Mesenteric fat pad (tissue), 1 donor: Measurements from ENCODE around the gene PAFAH1B2. TPM values are rescaled to one million over a fixed set of nuclear protein-coding genes. Genes with fewer than 3 reads are reported as not detected.
"Not testable (repeated sequence)": the region's sequence is repeated elsewhere in the genome, so short reads cannot be mapped to it uniquely, and the experiment has no call there.

Source experiments
- DNase-seq: peaks from one replicate; pipeline ENCODE4 v3.0.0-alpha.2; 2020; ENCODE audit warnings: low spot score
- total RNA-seq: library from RNA; stranded (reverse); fragmentation: NEBNext Ultra II Directional; extraction: Animal tissue kit (Norgen Biotek cat#: 25700); gene quantifications from one replicate; pipeline ENCODE4 v1.2.1, GENCODE V29; 2021
- donor health status: DM: yes; HTN: yes; CAD: no.

PAFAH1B2 gene
- total RNA-seq, 1 donor from 2014 or later = 110 TPM

DNA sequence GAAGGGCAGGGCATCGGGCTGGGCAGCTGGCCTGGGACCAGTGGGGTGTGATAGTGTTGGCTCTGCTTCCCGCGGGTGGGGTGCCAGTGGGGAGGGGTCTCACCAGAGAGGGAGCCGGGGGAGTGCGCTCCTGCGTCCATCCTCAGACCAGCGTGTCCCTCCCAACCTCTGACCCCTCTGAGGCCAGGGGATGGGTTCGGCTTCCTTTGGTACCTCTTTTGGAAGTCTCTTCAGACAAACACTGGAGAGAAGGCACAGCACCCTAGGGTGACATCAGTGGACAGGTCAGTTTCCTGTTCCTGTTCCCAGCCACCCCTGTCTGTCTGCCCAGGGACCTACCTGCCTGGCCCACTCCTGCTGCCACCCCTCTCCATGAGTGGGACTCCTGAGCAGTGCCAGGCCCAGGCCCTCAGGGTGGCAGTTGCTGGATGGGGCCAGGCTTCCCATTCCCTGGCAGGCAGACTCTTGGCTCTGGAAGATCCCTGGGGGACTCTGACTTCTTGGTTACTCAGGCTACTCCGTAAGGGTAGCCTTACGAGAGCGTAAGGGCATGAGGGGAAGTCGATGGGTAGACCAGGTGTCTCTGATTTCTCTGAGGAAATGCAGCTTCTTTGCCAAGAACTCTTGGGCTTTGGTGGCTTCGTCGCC is 57.7 kb downstream of the PAFAH1B2 start:
- DNase-seq = no peak

- no peak for DNase-seq
Observed at GRCh38 chr11:117202386-117203068, 58.4 kb downstream of the PAFAH1B2 start.

DNA sequence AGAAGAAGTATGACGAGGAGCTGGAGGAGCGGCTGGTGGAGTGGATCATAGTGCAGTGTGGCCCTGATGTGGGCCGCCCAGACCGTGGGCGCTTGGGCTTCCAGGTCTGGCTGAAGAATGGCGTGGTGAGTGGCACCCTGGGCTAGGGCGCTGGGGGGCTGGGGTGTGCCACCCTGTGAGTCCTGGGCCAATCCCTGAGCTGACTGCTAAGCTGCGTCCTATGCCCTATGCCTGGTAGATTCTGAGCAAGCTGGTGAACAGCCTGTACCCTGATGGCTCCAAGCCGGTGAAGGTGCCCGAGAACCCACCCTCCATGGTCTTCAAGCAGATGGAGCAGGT is 59.0 kb downstream of the PAFAH1B2 start:
- no peak for DNase-seq

GRCh38 chr11:117204283-117205080 is 60.4 kb downstream of the PAFAH1B2 start:
- no peak for DNase-seq

DNA sequence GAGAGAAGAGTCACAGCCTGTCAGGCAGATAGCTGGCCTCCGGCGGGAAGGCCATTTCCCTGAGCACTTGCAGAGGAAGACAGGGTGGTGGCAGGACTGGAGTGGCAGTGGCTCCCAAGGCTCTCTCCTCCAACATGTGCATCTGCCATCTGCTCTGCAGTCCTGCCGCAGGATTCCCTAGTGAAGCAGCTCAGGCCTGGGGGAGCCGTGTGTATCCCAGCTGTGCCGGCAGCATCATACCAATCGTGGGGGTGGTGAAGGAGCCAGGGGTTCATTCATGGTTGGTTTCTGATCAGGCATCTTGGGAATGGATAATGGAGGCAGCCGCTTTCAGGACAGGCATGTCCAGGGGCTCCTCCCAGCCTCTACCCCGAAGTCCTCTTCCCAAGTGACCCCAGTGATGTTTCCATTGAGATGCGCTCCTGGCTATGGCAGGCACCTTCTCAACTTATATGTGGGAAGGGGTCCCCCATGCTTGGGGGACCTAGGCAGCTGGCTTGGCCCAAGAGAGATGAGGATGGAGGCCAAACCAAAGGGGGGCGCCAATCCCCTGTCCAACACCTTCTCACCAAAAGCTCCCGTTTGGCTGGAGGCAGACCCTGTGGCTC is 61.2 kb downstream of the PAFAH1B2 start:
- DNase-seq = no peak

DNA sequence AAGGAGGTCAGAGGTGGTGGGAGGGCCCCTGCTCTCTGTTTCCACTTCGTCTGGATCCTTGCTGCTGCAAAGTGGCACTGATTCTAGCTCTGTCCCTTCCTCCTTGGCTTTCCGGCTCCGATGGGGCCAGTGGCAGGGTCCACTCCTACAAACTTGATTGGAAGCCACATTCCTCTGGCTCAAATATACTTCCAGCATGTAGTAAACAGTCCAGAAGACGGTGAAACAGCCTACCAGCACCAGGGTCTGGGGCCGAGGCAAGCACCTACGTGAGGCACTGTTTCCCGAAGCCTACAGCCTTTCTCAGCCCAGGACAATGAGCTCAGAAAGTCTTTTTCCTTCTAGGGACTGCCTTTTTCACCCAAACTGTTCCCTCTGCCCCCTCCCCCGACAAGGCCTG is 62.0 kb downstream of the PAFAH1B2 start:
- DNase-seq = not testable (repeated sequence)

- DNase-seq = not testable (repeated sequence)
Observed at GRCh38 chr11:117206859-117207258, 62.8 kb downstream of the PAFAH1B2 start.

DNA sequence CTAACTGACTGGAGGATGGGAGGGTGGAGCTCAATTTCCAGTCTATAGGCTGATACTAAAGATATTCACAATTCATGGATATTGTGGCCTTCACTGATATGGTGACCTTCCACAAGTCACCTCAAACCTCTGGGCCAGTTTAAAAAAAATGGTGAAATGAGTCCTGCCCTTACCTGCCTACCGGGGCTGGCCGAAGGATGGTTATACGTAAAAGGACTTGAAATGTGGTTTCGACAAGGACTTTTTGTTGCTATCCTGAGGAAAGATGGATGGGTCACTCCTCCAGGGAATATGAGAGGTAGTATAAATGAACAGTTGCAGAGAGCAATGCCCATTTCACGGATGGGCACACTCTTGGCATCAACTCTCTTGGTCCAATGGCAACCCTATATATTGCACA is 63.4 kb downstream of the PAFAH1B2 start:
- not testable (repeated sequence) for DNase-seq

DNA sequence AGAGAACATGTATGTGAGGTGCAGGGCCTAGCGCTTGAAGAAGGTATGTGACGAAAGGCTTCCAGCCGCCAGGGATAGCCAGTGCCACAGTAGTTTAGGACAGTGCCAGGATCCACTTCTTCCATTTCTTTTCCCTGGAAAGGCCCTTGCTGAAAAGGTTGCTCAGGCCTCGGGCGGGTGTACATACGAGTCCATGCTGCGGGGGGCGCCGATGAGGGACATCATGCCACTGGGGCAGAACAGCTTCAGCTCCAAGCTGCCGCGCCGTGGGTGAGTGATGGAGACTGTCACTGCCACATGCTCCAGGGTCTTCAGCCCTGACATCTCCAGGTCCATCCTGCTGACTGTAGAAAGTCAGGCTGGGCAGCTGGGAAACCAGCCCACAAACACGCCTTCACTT is 64.6 kb downstream of the PAFAH1B2 start:
- not testable (repeated sequence) for DNase-seq

GRCh38 chr11:117209351-117210125 is 65.5 kb downstream of the PAFAH1B2 start:
- DNase-seq = not testable (repeated sequence)

GRCh38 chr11:117210620-117211019 is 66.5 kb downstream of the PAFAH1B2 start:
- DNase-seq = no peak

DNA sequence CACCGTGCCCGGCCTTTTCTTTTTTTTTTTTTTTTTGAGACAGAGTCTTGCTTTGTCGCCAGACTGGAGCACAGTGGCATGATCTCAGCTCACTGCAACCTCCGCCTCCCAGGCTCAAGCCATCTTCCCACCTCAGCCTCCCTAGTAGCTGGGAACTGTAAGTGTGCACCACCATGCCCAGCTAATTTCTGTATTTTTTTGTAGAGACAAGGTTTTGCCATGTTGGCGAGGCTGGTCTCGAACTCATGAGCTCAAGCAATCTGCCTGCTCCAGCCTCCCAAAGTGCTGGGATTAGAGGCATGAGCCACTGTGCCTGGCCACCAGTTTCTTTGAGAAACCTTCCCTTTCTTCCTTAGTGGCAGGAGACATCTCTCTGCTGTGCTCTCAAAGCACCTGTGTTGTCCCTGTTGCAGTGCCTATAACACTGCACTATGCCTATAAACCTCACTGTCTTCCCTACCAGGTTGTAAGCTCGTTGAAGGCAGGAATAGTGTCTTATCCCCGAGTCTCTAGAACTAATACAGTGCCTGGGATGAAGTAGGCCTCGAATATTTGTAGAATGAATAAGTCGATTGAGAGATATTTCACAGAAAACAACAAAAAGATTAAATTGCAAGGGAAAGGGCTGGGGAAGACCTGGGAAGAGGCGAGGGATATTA is 68.7 kb downstream of the PAFAH1B2 start:
- DNase-seq = no peak

DNA sequence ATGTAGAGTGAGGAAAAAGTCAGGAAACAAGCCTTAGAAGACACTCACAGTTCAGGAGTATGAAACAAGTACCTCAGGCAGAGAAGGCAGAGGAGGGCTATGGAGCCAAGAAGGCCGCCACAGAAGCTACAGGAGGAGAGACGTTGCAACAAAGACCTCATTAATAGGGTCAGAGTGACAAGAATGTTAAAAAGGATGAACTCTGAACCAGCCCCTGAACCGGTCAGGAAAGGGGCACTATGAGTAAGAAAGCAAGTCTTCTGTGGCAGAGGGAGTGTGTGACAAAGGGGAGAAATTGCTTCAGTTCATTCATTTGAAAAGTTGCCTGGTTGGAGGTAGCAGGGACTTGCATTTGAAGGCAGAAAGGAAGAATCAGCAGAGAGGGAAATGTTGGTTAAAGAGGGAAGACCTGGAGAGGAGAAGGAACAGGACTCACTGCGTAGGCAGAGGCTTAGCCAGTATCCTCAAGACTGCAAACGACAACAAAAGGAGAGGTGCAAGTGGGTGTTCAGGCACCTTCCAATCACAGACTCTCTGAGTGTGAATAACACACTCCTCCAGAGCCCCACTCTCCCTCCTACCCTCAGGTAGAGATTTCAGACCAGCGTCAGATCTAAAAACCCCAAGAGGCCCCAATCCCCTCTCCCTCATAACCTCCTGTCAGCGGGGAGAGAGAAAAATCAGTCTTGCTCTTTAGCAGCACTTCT is 70.5 kb downstream of the PAFAH1B2 start:
- DNase-seq = no peak

DNA sequence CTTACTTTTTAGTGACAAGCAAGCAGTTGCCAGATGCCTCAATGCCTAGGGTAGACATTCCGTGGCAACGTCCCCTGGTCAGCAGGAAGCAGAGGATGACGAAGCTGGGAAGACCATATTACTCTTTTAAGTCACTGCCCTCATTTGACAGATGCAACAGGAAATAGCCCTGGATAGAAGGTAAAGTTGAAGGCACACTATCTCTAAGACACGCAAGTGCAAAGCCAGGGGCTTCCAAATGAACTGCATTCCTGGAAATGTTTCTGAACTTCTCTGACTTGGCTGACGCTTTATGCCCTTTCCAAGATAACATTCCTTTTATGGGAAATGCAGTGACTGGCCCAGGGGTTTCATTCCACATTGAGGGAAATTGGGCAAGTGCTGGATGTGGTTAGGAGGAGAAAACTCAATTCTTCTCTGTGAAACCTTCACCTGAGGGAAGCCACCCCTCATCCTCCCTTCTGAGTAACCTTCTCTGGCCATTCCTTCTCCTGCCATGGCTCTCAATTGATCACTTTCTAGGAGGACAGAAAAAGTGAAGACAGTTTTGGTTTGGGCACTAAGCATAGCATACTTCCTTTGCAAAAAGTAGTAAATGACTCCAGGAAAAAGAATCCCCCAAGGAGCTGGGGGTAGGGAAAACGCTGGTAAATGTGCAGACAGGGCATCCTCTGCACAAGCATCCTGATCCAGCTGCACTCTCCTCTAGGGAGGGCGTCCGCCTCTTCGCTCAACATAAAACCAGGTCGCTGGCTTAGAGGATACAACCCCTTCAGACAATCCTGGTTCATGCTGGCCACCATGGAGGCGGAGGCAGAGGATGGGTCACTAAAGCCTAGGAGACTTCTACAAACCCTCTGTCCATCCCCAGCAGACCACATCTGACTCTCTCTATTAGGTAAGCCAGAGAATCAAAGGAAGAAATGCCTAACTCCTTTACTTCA is 73.3 kb downstream of the PAFAH1B2 start:
- no peak for DNase-seq

DNA sequence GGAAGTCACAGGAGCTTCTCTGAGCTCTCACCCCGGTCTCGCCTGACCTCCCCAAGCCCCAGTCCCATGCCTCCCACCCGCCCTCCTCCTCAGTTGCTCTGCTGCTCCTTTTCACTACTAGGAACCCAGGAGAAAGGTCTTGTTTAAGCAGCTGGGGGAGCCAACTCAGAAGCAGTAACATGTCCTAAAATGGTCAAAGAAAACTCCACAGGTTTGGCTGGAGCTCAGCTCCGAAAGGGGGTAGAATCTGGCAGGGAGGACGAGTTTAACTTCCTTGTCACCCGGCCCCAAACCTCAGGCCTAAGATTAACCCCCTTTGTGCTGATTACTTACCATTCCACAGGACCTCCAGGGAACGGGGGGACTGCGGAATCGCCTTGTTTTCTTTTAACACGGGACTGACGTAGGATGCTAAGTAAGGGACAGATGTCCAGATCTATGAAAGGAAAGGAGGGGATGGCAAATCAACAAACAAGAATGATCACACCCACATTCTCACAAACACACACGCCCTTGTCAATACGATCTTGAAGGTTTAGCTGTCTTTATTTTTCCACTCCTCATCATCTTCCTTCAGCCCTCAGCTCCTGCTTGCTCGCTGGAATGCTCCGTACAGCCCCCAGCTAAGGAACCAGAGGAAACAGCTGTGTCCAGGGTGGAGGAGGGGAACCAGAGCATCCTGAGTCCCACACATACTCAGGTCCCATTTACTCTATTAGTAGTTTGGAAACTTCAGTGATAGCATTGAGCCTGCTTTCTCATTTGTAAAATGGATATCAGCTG is 74.2 kb downstream of the PAFAH1B2 start:
- DNase-seq = no peak

- DNase-seq = no peak
Observed at GRCh38 chr11:117219001-117219400, 74.9 kb downstream of the PAFAH1B2 start.

DNA sequence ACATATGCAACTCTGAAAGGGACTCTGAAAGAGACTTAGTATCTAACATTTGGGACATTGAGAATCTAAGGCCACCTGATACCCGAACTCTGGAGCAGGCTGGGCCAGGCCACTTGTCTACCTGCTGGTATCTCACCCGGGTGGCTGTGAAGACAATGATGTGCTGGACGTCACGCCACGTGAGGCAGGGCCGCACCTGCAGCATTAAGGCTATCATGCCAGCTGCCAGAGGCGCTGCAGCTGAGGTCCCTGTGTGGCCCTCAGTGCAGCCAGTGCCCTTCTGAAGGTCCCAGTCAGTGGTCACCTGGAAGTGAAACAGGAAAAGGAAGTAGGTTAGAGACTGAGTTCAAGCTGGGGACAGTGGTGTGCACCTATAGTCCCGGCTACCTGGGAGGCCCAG is 75.4 kb downstream of the PAFAH1B2 start:
- no peak for DNase-seq

DNA sequence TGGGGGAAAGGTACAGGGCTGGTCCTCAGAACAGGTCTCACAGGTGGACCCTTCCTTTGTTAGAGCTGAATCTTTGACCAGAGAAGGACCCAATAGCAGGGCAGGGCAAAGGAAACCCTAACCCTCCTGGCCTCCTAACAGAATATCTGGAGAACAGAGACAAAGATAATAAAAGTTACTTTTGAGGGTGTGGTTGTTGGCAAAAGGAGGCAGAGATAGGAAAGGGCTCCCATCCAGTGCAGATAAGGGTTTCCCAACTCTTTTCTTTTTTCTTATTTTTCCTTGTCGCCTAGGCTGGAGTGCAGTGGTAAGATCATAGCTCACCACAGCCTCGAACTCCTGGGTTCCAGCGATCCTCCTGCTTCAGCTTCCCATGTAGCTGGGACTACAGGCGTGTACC is 75.9 kb downstream of the PAFAH1B2 start:
- DNase-seq = no peak
